Prostate gland (tissue), 2 donors: Measurements from ENCODE around the gene TEAD2.

ENCODE experiments used
- CTCF ChIP-seq, 4 experiments: fragments of 200-600 bp in 2 of 4; fragments of 450-650 bp in 2 of 4; sonication (generic) in 2 of 4; IDR thresholded peaks; 1 replicate in 3 of 4; 2 replicates in 1 of 4; pipeline ENCODE4 v1.5.1; 2016 to 2019; ENCODE audit warnings: antibody characterized with exemption in 4 of 4, mild to moderate bottlenecking in 2 of 4, moderate library complexity in 2 of 4
- POLR2A ChIP-seq: fragments of 450-650 bp; IDR thresholded peaks from one replicate; pipeline ENCODE4 v1.6.1; 2016; ENCODE audit warnings: antibody characterized with exemption, mild to moderate bottlenecking

- TF ChIP-seq CTCF (IDR thresholded peaks at IDR 0.05) (no peak), POLR2A (no peak)
Observed at GRCh38 chr19:49297403-49297802, 64.8 kb downstream of the TEAD2 start.
